Stomach smooth muscle (tissue), 2 donors: ENCODE data around the gene MED22.

Experiments
- H3K27ac ChIP-seq: one replicate; pipeline ENCODE4 v1.7.0; 2013; ENCODE audit warnings: mild to moderate bottlenecking, low read length, inconsistent platforms
- H3K27me3 ChIP-seq, 2 donors: one replicate each; pipeline ENCODE4 v1.7.0; 2013; ENCODE audit warnings: low read length in 2 of 2; ENCODE audit not compliant: insufficient read depth in 2 of 2, control insufficient read depth in 1 of 2
- H3K36me3 ChIP-seq, 2 donors: one replicate each; pipeline ENCODE4 v1.7.0; 2013; ENCODE audit warnings: low read length in 2 of 2; ENCODE audit not compliant: control insufficient read depth in 2 of 2, insufficient read depth in 2 of 2
- H3K4me1 ChIP-seq: one replicate; pipeline ENCODE4 v1.7.0; 2013; ENCODE audit warnings: low read length; ENCODE audit not compliant: control insufficient read depth, insufficient read depth
- H3K4me3 ChIP-seq, 2 donors: one replicate each; pipeline ENCODE4 v1.7.0; 2013; ENCODE audit warnings: low read length in 2 of 2
- H3K9ac ChIP-seq, 2 donors: one replicate each; pipeline ENCODE4 v1.7.0; 2013; ENCODE audit warnings: low read length in 2 of 2, mild to moderate bottlenecking in 1 of 2
- H3K9me3 ChIP-seq, 2 donors: one replicate each; pipeline ENCODE4 v1.7.0; 2013; ENCODE audit warnings: low read length in 2 of 2; ENCODE audit not compliant: control insufficient read depth in 2 of 2
- donor health status: healthy.
- donor health status: Pancreatic carcinoma.

Gene MED22

GRCh38 chr9:133367221-133367620 is 19.3 kb upstream of the MED22 start:
- peaks cover 45 to 54% of the 10 kb centered on the region in 2 donors for H3K36me3 ChIP-seq
- H3K4me1 ChIP-seq = peaks cover 40% of the 10 kb centered on the region
- H3K9me3 ChIP-seq = no peaks in the 10 kb centered on the region
- H3K27me3 ChIP-seq = no peaks in the 10 kb centered on the region
- H3K4me3 ChIP-seq = no peak overlapping the region
- H3K27ac ChIP-seq = no peak overlapping the region
- H3K9ac ChIP-seq = no peak overlapping the region

- no peak overlapping the region for H3K27ac ChIP-seq
These were observed 18.5 kb upstream of the MED22 start for GRCh38 chr9:133366435-133366834.

GRCh38 chr9:133362359-133363044 is 14.6 kb upstream of the MED22 start:
- no peak overlapping the region for H3K4me3 ChIP-seq
- peaks cover 8% of the 10 kb centered on the region for H3K4me1 ChIP-seq
- H3K27ac ChIP-seq = no peak overlapping the region
- no peaks in the 10 kb centered on the region for H3K27me3 ChIP-seq
- H3K9me3 ChIP-seq = no peaks in the 10 kb centered on the region
- peaks cover 54 to 65% of the 10 kb centered on the region in 2 donors for H3K36me3 ChIP-seq
- no peak overlapping the region for H3K9ac ChIP-seq

More at GRCh38 chr9:133366435-133366834, 18.5 kb upstream of the MED22 start:
- Histone ChIP-seq H3K9ac (no peak overlapping the region), H3K9me3 (no peaks in the 10 kb centered on the region), H3K4me1 (peaks cover 32% of the 10 kb centered on the region), H3K36me3 (peaks cover 52 to 61% of the 10 kb centered on the region in 2 donors), H3K27me3 (no peaks in the 10 kb centered on the region), H3K4me3 (no peak overlapping the region)

GRCh38 chr9:133361507-133362092 is 13.7 kb upstream of the MED22 start:
- Histone ChIP-seq H3K36me3 (peaks cover 49 to 57% of the 10 kb centered on the region in 2 donors), H3K27ac (no peak overlapping the region), H3K9me3 (no peaks in the 10 kb centered on the region), H3K4me3 (no peak overlapping the region), H3K9ac (no peak overlapping the region), H3K27me3 (no peaks in the 10 kb centered on the region), H3K4me1 (peaks cover 15% of the 10 kb centered on the region)

- Histone ChIP-seq H3K4me3 (no peak overlapping the region), H3K27me3 (no peaks in the 10 kb centered on the region), H3K4me1 (peaks cover 18% of the 10 kb centered on the region), H3K9ac (no peak overlapping the region), H3K36me3 (peaks cover 42 to 48% of the 10 kb centered on the region in 2 donors), H3K27ac (no peak overlapping the region), H3K9me3 (no peaks in the 10 kb centered on the region)
These were observed 12.8 kb upstream of the MED22 start for GRCh38 chr9:133360400-133361393.

- no peak overlapping the region for H3K4me3 ChIP-seq
- peaks cover 31 to 39% of the 10 kb centered on the region in 2 donors for H3K36me3 ChIP-seq
- no peak overlapping the region for H3K9ac ChIP-seq
- H3K4me1 ChIP-seq = peaks cover 26% of the 10 kb centered on the region
- no peak overlapping the region for H3K27ac ChIP-seq
- H3K9me3 ChIP-seq = no peaks in the 10 kb centered on the region
- no peaks in the 10 kb centered on the region for H3K27me3 ChIP-seq
These were observed 11.7 kb upstream of the MED22 start for GRCh38 chr9:133359399-133360175.

- peaks cover 21 to 29% of the 10 kb centered on the region in 2 donors for H3K36me3 ChIP-seq
- H3K4me1 ChIP-seq = peaks cover 26% of the 10 kb centered on the region
- H3K27ac ChIP-seq = no peak overlapping the region
- no peaks in the 10 kb centered on the region for H3K9me3 ChIP-seq
- no peaks in the 10 kb centered on the region for H3K27me3 ChIP-seq
- peak overlapping the region; percentile 8 to 85 for H3K4me3 ChIP-seq
- no peak overlapping the region for H3K9ac ChIP-seq
These were observed 9.7 kb upstream of the MED22 start for GRCh38 chr9:133357656-133358055.

GRCh38 chr9:133356391-133357091 is 8.6 kb upstream of the MED22 start, which contains the start of the genes SURF1 and SURF2:
SURF1 (minus strand) TSS chr9:133356487; CDS start chr9:133356453, 34 bp downstream.
SURF2 (plus strand) TSS chr9:133356550; CDS start chr9:133356593, 43 bp downstream.
- no peaks in the 10 kb centered on the region for H3K27me3 ChIP-seq
- H3K9me3 ChIP-seq = no peaks in the 10 kb centered on the region
- H3K27ac ChIP-seq = peak within 1 kb of the TSS; percentile 46
- peaks cover 24 to 31% of the 10 kb centered on the region in 2 donors for H3K36me3 ChIP-seq
- peak within 1 kb of the TSS; percentile 75 to 85 for H3K4me3 ChIP-seq
- H3K9ac ChIP-seq = peak within 1 kb of the TSS; percentile 64 to 82
- peaks cover 30% of the 10 kb centered on the region for H3K4me1 ChIP-seq

GRCh38 chr9:133355881-133356357 is 8.0 kb upstream of the MED22 start:
- peak overlapping the region; percentile 75 to 85 for H3K4me3 ChIP-seq
- H3K4me1 ChIP-seq = peaks cover 30% of the 10 kb centered on the region
- H3K9ac ChIP-seq = peak overlapping the region; percentile 64 to 82
- H3K9me3 ChIP-seq = no peaks in the 10 kb centered on the region
- no peaks in the 10 kb centered on the region for H3K27me3 ChIP-seq
- H3K27ac ChIP-seq = peak overlapping the region; percentile 18
- H3K36me3 ChIP-seq = peaks cover 23 to 33% of the 10 kb centered on the region in 2 donors
